Type B pancreatic cell (in vitro differentiated cells): Measurements from ENCODE around the gene CHRM4. TPM values are rescaled to one million over a fixed set of nuclear protein-coding genes. Genes with fewer than 3 reads are reported as not detected.

ENCODE experiments used
- DNase-seq: peaks from one replicate; pipeline ENCODE4 v3.0.0; 2021; ENCODE audit warnings: mixed read lengths; ENCODE audit not compliant: unreplicated experiment; ENCODE audit errors: extremely low spot score
- H3K27ac Mint-ChIP-seq: 2 replicates; pipeline ENCODE4 v1.8.0; 2021; ENCODE audit warnings: mild to moderate bottlenecking, mixed read lengths
- H3K27me3 Mint-ChIP-seq: 2 replicates; pipeline ENCODE4 v1.8.0; 2021; ENCODE audit warnings: mixed read lengths
- H3K36me3 Mint-ChIP-seq: 2 replicates; pipeline ENCODE4 v1.8.0; 2021; ENCODE audit warnings: mixed read lengths
- H3K4me1 Mint-ChIP-seq: one replicate; pipeline ENCODE4 v1.8.0; 2021; ENCODE audit warnings: mixed read lengths; ENCODE audit not compliant: unreplicated experiment
- H3K4me3 Mint-ChIP-seq: 2 replicates; pipeline ENCODE4 v1.8.0; 2021; ENCODE audit warnings: mild to moderate bottlenecking, mixed read lengths
- H3K9me3 Mint-ChIP-seq: 2 replicates; pipeline ENCODE4 v1.8.0; 2021; ENCODE audit warnings: mixed read lengths
- total RNA-seq: library from RNA; stranded (reverse); gene quantifications from 2 replicates; pipeline ENCODE4 v1.2.1, GENCODE V29; 2021; ENCODE audit warnings: low replicate concordance
- TF ChIP-seq, protein P1 (sequence below): fragments of 200-600 bp; sonication (generic); conservative IDR thresholded peaks from 2 replicates; pipeline ENCODE4 v1.5.0; 2021; ENCODE audit warnings: antibody characterized with exemption, mild to moderate bottlenecking

The CHRM4 gene
- total RNA-seq, 1 donor from 2014 or later: 1.0 TPM

DNA sequence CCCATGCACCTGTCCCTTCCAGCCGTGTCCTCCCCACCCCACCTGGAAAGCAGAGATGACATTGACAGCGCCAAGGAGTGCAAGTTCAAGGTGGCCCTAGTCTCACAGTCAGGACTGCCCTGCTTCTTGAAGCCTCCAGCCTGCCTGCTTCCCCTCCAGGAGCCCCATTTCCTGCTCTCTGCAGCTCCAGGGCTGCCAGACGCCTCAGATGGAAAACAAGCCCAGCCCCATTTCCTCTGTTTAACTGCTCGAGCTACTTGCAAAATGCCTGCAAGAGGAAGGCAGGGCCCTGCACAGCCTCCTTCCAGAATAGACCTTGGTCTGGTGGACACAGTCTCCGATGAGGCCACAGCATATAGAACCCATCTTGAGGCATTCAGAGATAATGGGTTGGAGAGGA is 49.3 kb downstream of the CHRM4 start:
- peaks cover 52% of the 10 kb centered on the region for H3K4me1 Mint-ChIP-seq
- H3K27ac Mint-ChIP-seq: no peak overlapping the region
- TF ChIP-seq, protein P1, sequence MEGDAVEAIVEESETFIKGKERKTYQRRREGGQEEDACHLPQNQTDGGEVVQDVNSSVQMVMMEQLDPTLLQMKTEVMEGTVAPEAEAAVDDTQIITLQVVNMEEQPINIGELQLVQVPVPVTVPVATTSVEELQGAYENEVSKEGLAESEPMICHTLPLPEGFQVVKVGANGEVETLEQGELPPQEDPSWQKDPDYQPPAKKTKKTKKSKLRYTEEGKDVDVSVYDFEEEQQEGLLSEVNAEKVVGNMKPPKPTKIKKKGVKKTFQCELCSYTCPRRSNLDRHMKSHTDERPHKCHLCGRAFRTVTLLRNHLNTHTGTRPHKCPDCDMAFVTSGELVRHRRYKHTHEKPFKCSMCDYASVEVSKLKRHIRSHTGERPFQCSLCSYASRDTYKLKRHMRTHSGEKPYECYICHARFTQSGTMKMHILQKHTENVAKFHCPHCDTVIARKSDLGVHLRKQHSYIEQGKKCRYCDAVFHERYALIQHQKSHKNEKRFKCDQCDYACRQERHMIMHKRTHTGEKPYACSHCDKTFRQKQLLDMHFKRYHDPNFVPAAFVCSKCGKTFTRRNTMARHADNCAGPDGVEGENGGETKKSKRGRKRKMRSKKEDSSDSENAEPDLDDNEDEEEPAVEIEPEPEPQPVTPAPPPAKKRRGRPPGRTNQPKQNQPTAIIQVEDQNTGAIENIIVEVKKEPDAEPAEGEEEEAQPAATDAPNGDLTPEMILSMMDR: no peak
- no peaks in the 10 kb centered on the region for H3K9me3 Mint-ChIP-seq
- peaks cover 4% of the 10 kb centered on the region for H3K27me3 Mint-ChIP-seq
- DNase-seq: no peak
- no peak overlapping the region for H3K4me3 Mint-ChIP-seq
- no peaks in the 10 kb centered on the region for H3K36me3 Mint-ChIP-seq

DNA sequence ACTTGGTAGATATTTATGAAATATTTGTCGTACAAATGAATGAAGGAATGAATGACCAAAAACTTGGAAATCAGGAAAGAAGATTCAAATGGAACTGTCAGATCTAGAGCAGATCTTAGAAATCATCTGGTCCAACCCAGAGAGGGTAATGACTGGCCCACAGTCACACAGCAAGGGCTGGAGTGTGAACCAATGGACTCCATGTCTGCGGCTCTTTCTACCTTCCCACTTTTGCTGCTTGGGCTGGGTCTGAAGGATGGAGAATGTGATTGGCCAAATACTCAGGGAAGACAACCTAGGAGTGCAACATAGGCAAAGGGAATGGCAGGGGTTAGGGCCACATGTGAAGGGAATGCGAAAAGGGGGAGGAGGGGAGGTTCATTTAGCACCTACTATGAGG is 50.1 kb downstream of the CHRM4 start:
- Mint-ChIP-seq H3K27me3 (peaks cover 2% of the 10 kb centered on the region), H3K36me3 (no peaks in the 10 kb centered on the region), H3K9me3 (no peaks in the 10 kb centered on the region), H3K27ac (no peak overlapping the region), H3K4me1 (peaks cover 47% of the 10 kb centered on the region), H3K4me3 (no peak overlapping the region)
- no peak for DNase-seq
- TF ChIP-seq, protein P1: no peak

DNA sequence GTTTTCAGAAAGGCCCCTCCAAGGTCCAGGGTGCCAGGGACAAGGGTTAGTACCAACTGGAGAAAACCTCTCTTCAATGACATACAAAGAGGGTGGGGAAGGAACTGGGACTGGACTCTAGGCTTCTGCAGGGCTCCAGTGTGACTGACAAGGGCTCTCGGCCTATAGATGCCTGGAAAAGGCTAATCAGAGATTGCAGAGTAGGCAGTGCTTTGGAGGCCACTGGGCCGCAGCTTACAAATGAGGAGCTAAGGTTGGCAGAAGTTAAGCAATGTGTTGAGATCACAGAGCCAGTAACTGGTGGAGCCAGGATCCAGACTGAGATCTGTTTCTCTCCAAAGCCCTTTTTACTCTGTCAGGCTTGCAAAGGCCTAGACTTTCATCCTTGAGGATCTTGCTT is 51.8 kb downstream of the CHRM4 start:
- Mint-ChIP-seq H3K4me3 (no peak overlapping the region), H3K27me3 (peaks cover 8% of the 10 kb centered on the region), H3K36me3 (no peaks in the 10 kb centered on the region), H3K27ac (no peak overlapping the region), H3K4me1 (peaks cover 48% of the 10 kb centered on the region), H3K9me3 (no peaks in the 10 kb centered on the region)
- TF ChIP-seq, protein P1: no peak
- no peak for DNase-seq

DNA sequence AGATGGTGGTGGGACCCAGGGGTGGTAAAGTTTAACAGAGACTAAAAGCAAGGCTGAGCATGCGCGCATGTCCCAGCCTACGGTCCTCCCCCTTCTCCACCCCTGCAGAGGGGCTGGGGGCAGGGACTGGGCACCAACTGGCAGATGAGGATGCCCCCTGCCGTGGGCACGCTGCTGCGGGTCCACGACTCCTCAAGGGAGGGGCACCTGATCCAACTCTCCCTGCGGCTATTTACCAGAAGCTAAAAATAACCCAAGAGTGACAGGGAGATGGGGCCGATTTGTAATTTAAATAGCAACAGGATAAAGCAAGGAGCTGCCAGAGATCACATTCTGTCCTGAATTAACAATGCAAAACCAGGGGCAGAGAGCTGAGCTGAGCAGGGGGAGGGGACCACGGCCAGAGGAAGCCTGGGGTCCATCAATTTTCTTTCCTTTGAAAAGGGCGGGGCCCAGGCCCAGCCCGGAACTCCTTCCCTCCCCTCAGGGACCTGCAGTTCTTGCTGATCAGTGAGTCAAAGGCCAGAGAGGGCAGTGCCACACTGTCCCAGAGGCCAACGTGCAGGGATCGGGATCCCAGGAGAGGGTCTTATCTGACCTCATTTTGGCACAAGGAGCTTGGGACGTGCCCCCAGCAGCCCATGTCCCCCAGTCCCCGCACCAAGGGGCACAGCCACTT is 52.4 kb downstream of the CHRM4 start:
- peak overlapping the region; percentile 74 for H3K4me3 Mint-ChIP-seq
- no peaks in the 10 kb centered on the region for H3K36me3 Mint-ChIP-seq
- H3K27ac Mint-ChIP-seq: peak overlapping the region; percentile 70
- H3K27me3 Mint-ChIP-seq: peaks cover 15% of the 10 kb centered on the region
- H3K9me3 Mint-ChIP-seq: no peaks in the 10 kb centered on the region
- TF ChIP-seq, protein P1: no peak
- H3K4me1 Mint-ChIP-seq: peaks cover 44% of the 10 kb centered on the region
- no peak for DNase-seq

DNA sequence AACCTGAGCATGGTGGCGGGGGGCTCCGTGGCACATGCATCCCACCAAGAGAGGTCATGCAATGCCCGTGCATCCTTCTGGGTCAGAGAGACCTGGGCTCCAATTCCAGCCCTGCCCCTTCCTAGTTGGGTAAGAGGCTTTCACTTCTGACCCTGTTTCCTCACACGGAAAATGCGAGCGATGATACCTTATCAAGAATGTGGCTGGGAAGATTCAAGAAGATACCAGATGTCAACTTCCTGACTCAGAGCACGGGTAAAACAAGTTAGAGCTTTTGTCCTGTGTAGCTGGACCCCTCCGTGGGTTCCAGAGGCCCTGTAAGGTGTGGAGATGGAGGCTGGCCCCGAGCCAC is 53.0 kb downstream of the CHRM4 start:
- peak overlapping the region; percentile 74 for H3K4me3 Mint-ChIP-seq
- no peak for DNase-seq
- H3K27me3 Mint-ChIP-seq: peaks cover 20% of the 10 kb centered on the region
- peaks cover 39% of the 10 kb centered on the region for H3K4me1 Mint-ChIP-seq
- peak overlapping the region; percentile 70 for H3K27ac Mint-ChIP-seq
- TF ChIP-seq, protein P1: no peak
- H3K9me3 Mint-ChIP-seq: no peaks in the 10 kb centered on the region
- H3K36me3 Mint-ChIP-seq: no peaks in the 10 kb centered on the region
